ENCODE data around the gene EML4.

EML4 gene

DNA sequence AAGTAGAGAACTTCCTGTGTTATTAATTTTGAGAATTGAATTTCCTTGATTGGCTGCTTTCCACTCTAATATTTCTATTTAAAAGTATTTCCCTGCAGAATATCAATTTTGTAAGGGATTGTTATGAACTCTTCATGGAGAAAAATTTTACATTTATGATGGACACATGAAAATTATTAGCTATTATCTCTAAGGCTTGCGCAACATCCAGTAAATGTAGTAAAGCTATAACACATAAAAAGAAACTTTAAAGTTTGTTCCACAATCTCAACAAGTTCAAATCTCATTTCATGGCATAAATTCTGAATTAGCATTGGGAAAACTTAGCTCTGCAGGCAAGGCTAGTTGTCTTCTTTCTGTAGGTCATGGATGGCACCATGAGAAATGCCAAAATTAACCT, 4.2 kb upstream of the EML4 start:
- Histone ChIP-seq H2AFZ (ENCODE audit: low read length) (no peak overlapping the region), H3K27me3 (replicated peaks; ENCODE audit: insufficient read depth, low read length) (no peaks in the 10 kb centered on the region), H3F3A (ENCODE audit: insufficient read depth, low read length) (peaks cover 5% of the 10 kb centered on the region), H3K79me2 (ENCODE audit: low read length) (peaks cover 7% of the 10 kb centered on the region), H3K4me2 (ENCODE audit: low read depth, low read length) (no peak overlapping the region), H3K4me3 (ENCODE audit: low read length) (no peak overlapping the region), H3K9me3 (replicated peaks; ENCODE audit: insufficient read depth, low read length) (no peaks in the 10 kb centered on the region), H3K9ac (ENCODE audit: low read length) (no peak overlapping the region), H4K20me1 (ENCODE audit: insufficient read depth, low read length) (no peaks in the 10 kb centered on the region), H3K4me1 (ENCODE audit: low read length) (peaks cover 6% of the 10 kb centered on the region), H3K27ac (ENCODE audit: low read length) (no peak overlapping the region), H3K9me2 (replicated peaks; ENCODE audit: insufficient read depth, low read length) (no peaks in the 10 kb centered on the region), H3K36me3 (replicated peaks; ENCODE audit: insufficient read depth, low read length) (no peaks in the 10 kb centered on the region)
- TF ChIP-seq EZH2phosphoT487 (IDR thresholded peaks at IDR 0.05; ENCODE audit: low read length) = no peak
- TF ChIP-seq, protein P1, sequence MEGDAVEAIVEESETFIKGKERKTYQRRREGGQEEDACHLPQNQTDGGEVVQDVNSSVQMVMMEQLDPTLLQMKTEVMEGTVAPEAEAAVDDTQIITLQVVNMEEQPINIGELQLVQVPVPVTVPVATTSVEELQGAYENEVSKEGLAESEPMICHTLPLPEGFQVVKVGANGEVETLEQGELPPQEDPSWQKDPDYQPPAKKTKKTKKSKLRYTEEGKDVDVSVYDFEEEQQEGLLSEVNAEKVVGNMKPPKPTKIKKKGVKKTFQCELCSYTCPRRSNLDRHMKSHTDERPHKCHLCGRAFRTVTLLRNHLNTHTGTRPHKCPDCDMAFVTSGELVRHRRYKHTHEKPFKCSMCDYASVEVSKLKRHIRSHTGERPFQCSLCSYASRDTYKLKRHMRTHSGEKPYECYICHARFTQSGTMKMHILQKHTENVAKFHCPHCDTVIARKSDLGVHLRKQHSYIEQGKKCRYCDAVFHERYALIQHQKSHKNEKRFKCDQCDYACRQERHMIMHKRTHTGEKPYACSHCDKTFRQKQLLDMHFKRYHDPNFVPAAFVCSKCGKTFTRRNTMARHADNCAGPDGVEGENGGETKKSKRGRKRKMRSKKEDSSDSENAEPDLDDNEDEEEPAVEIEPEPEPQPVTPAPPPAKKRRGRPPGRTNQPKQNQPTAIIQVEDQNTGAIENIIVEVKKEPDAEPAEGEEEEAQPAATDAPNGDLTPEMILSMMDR (IDR thresholded peaks at IDR 0.05; ENCODE audit: low read length) = no peak
- no peak for TF ChIP-seq EZH2 (optimal IDR thresholded peaks at IDR 0.05; ENCODE audit: low read depth, low read length)
- no peak for DNase-seq

- H3F3A ChIP-seq (ENCODE audit: insufficient read depth, low read length) = peaks cover 26% of the 10 kb centered on the region
- H3K4me3 ChIP-seq (ENCODE audit: low read length) = no peak overlapping the region
- no peak overlapping the region for H3K9ac ChIP-seq (ENCODE audit: low read length)
- H3K4me2 ChIP-seq (ENCODE audit: low read depth, low read length) = no peak overlapping the region
- peaks cover 6% of the 10 kb centered on the region for H3K4me1 ChIP-seq (ENCODE audit: low read length)
- H3K27ac ChIP-seq (ENCODE audit: low read length) = no peak overlapping the region
- no peaks in the 10 kb centered on the region for H4K20me1 ChIP-seq (ENCODE audit: insufficient read depth, low read length)
- no peaks in the 10 kb centered on the region for H3K9me3 ChIP-seq (replicated peaks; ENCODE audit: insufficient read depth, low read length)
- DNase-seq = no peak
- H3K79me2 ChIP-seq (ENCODE audit: low read length) = peaks cover 32% of the 10 kb centered on the region
- no peak for TF ChIP-seq EZH2phosphoT487 (IDR thresholded peaks at IDR 0.05; ENCODE audit: low read length)
- TF ChIP-seq EZH2 (optimal IDR thresholded peaks at IDR 0.05; ENCODE audit: low read depth, low read length) = no peak
- TF ChIP-seq, protein P1 (IDR thresholded peaks at IDR 0.05; ENCODE audit: low read length) = no peak
- H3K27me3 ChIP-seq (replicated peaks; ENCODE audit: insufficient read depth, low read length) = no peaks in the 10 kb centered on the region
- H3K36me3 ChIP-seq (replicated peaks; ENCODE audit: insufficient read depth, low read length) = no peaks in the 10 kb centered on the region
- H3K9me2 ChIP-seq (replicated peaks; ENCODE audit: insufficient read depth, low read length) = no peaks in the 10 kb centered on the region
- no peak overlapping the region for H2AFZ ChIP-seq (ENCODE audit: low read length)
Observed at GRCh38 chr2:42167458-42167857, 1.7 kb upstream of the EML4 start.

DNA sequence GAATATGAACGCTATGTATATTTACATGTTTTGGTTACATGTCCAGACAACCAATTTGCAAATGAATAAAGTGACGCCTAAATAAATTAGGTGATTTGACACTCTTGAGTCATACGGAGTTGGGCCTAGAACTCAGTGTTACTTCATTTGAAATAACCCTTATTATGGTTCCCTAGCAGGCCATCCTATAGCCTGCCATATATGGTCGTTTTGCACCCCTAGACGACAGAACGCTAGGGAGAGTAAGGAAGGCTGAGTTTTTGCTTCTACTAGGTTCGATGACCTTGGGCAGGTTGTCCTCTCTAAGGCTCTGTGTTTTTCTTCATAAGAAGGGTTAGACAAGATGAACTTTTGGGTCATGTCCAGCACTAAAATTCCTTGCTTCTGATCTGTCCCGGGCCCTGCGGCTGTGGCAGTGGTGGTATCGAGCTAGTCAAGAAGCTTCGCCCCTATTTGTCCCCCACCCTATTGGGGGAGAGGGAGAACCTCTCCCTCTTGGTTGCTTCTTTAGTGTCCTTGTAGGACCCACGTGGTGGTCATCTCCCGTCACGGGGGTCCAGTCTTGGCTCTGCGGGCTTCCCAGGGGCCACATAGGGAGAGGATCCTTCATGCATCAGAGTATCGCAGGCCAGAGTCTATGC, 574 bp upstream of the EML4 start:
- no peak for DNase-seq
- H3K9me3 ChIP-seq (replicated peaks; ENCODE audit: insufficient read depth, low read length) = no peaks in the 10 kb centered on the region
- peaks cover 43% of the 10 kb centered on the region for H3K79me2 ChIP-seq (ENCODE audit: low read length)
- peak overlapping the region; percentile 23; the same call in 1 of the 2 replicates for H3K9ac ChIP-seq (ENCODE audit: low read length)
- H3F3A ChIP-seq (ENCODE audit: insufficient read depth, low read length) = peaks cover 26% of the 10 kb centered on the region
- no peaks in the 10 kb centered on the region for H3K27me3 ChIP-seq (replicated peaks; ENCODE audit: insufficient read depth, low read length)
- no peak overlapping the region for H3K27ac ChIP-seq (ENCODE audit: low read length)
- no peaks in the 10 kb centered on the region; the same call in 1 of the 2 replicates for H4K20me1 ChIP-seq (ENCODE audit: insufficient read depth, low read length)
- peak overlapping the region; percentile 6; the same call in 1 of the 2 replicates for H3K4me3 ChIP-seq (ENCODE audit: low read length)
- TF ChIP-seq EZH2phosphoT487 (IDR thresholded peaks at IDR 0.05; ENCODE audit: low read length) = no peak
- no peak for TF ChIP-seq EZH2 (optimal IDR thresholded peaks at IDR 0.05; ENCODE audit: low read depth, low read length)
- TF ChIP-seq, protein P1 (IDR thresholded peaks at IDR 0.05; ENCODE audit: low read length) = no peak
- peak overlapping the region; percentile 53 for H3K4me2 ChIP-seq (ENCODE audit: low read depth, low read length)
- no peaks in the 10 kb centered on the region for H3K36me3 ChIP-seq (replicated peaks; ENCODE audit: insufficient read depth, low read length)
- peak overlapping the region; percentile 91 for H2AFZ ChIP-seq (ENCODE audit: low read length)
- H3K9me2 ChIP-seq (replicated peaks; ENCODE audit: insufficient read depth, low read length) = no peaks in the 10 kb centered on the region
- peaks cover 6% of the 10 kb centered on the region for H3K4me1 ChIP-seq (ENCODE audit: low read length)

Data from MM.1S (cell line).